Jurkat, Clone E6-1 (cell line): ENCODE data around the gene KCNB1.

Experiments used
- DNase-seq: peaks from one replicate; pipeline ENCODE4 v3.0.0-alpha.2; 2011; ENCODE audit warnings: low read depth, low spot score
- H3K4me3 ChIP-seq: 2 replicates; pipeline ENCODE4 v1.5.1; 2011; ENCODE audit warnings: mild to moderate bottlenecking, low read length, control low read depth, moderate library complexity

Gene KCNB1

GRCh38 chr20:49345524-49345923, 136.9 kb downstream of the KCNB1 start:
- no peak overlapping the region for H3K4me3 ChIP-seq
- no peak for DNase-seq

GRCh38 chr20:49344975-49345374, 137.5 kb downstream of the KCNB1 start:
- no peak for DNase-seq
- H3K4me3 ChIP-seq: no peak overlapping the region

GRCh38 chr20:49344140-49344539, 138.3 kb downstream of the KCNB1 start:
- no peak overlapping the region for H3K4me3 ChIP-seq
- DNase-seq: no peak

GRCh38 chr20:49343246-49343645, 139.2 kb downstream of the KCNB1 start:
- no peak for DNase-seq
- no peak overlapping the region for H3K4me3 ChIP-seq

- DNase-seq: no peak
- H3K4me3 ChIP-seq: no peak overlapping the region
Observed at GRCh38 chr20:49340161-49340966, 142.1 kb downstream of the KCNB1 start.

- no peak for DNase-seq
- no peak overlapping the region for H3K4me3 ChIP-seq
Observed at GRCh38 chr20:49339123-49339522, 143.3 kb downstream of the KCNB1 start.

GRCh38 chr20:49338061-49338460, 144.4 kb downstream of the KCNB1 start:
- H3K4me3 ChIP-seq: no peak overlapping the region
- DNase-seq: no peak

GRCh38 chr20:49337357-49337756, 145.1 kb downstream of the KCNB1 start:
- no peak for DNase-seq
- no peak overlapping the region for H3K4me3 ChIP-seq

- DNase-seq: no peak
Observed at GRCh38 chr20:49336786-49337185, 145.7 kb downstream of the KCNB1 start.

GRCh38 chr20:49335476-49335875, 147.0 kb downstream of the KCNB1 start:
- no peak for DNase-seq

More at GRCh38 chr20:49336786-49337185, 145.7 kb downstream of the KCNB1 start:
- H3K4me3 ChIP-seq: no peak overlapping the region

GRCh38 chr20:49330701-49331615, 151.5 kb downstream of the KCNB1 start:
- DNase-seq: no peak
- no peak overlapping the region for H3K4me3 ChIP-seq

More at GRCh38 chr20:49335476-49335875, 147.0 kb downstream of the KCNB1 start:
- H3K4me3 ChIP-seq: no peak overlapping the region

GRCh38 chr20:49328790-49329189, 153.7 kb downstream of the KCNB1 start:
- DNase-seq: no peak
- no peak overlapping the region for H3K4me3 ChIP-seq

- DNase-seq: no peak
Observed at GRCh38 chr20:49326026-49326425, 156.4 kb downstream of the KCNB1 start.

GRCh38 chr20:49324306-49324705, 158.2 kb downstream of the KCNB1 start:
- no peak for DNase-seq
- H3K4me3 ChIP-seq: no peak overlapping the region

More at GRCh38 chr20:49326026-49326425, 156.4 kb downstream of the KCNB1 start:
- no peak overlapping the region for H3K4me3 ChIP-seq

GRCh38 chr20:49323622-49324238, 158.7 kb downstream of the KCNB1 start:
- H3K4me3 ChIP-seq: no peak overlapping the region
- peak; percentile 89 for DNase-seq

- DNase-seq: no peak
- no peak overlapping the region for H3K4me3 ChIP-seq
Observed at GRCh38 chr20:49320460-49320859, 162.0 kb downstream of the KCNB1 start.

- H3K4me3 ChIP-seq: peak overlapping the region; percentile 50
- no peak for DNase-seq
Observed at GRCh38 chr20:49319208-49319809, 163.2 kb downstream of the KCNB1 start.

- DNase-seq: peak; percentile 37
- peak overlapping the region; percentile 50 for H3K4me3 ChIP-seq
Observed at GRCh38 chr20:49318430-49319207, 163.8 kb downstream of the KCNB1 start.

- DNase-seq: no peak
- no peak overlapping the region for H3K4me3 ChIP-seq
Observed at GRCh38 chr20:49318091-49318429, 164.4 kb downstream of the KCNB1 start.
